Peyer's patch (tissue), 4 donors: Measurements from ENCODE around the gene PARP15.

Experiments used
- POLR2A ChIP-seq, 2 donors: fragments of 450-650 bp; IDR thresholded peaks; one replicate each; pipeline ENCODE4 v1.5.1; 2017; ENCODE audit warnings: antibody characterized with exemption in 2 of 2, mild to moderate bottlenecking in 2 of 2, moderate library complexity in 2 of 2
- TF ChIP-seq, protein P1 (sequence below), 6 experiments: fragments of 450-650 bp in 4 of 6; fragments of 200-600 bp in 2 of 6; sonication (generic) in 1 of 6; IDR thresholded peaks; one replicate each; pipeline ENCODE4 v1.5.1; 2017 to 2019; ENCODE audit warnings: antibody characterized with exemption in 6 of 6, mild to moderate bottlenecking in 3 of 6, moderate library complexity in 1 of 6

DNA sequence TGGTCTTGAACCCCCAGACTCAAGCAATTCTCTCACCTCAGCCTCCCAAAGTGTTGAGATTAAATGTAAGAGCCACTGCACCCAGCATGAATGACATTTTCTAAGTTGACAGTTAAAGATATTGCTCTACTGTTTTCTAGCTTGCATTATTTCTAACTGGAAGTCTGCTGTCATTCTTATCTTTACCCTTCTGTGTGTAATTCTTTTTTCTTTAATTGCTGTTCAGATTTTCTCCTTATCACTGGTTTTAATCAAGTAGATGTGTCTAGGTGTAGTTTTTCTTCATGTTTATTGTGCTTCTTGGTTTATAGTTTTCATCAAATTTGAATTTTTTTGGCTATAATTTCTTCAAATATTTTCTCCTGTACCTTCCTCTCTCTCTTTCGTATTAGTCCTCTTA, 4.9 kb downstream of the PARP15 start:
- no peak for TF ChIP-seq POLR2A (IDR thresholded peaks at IDR 0.05)
- TF ChIP-seq, protein P1, sequence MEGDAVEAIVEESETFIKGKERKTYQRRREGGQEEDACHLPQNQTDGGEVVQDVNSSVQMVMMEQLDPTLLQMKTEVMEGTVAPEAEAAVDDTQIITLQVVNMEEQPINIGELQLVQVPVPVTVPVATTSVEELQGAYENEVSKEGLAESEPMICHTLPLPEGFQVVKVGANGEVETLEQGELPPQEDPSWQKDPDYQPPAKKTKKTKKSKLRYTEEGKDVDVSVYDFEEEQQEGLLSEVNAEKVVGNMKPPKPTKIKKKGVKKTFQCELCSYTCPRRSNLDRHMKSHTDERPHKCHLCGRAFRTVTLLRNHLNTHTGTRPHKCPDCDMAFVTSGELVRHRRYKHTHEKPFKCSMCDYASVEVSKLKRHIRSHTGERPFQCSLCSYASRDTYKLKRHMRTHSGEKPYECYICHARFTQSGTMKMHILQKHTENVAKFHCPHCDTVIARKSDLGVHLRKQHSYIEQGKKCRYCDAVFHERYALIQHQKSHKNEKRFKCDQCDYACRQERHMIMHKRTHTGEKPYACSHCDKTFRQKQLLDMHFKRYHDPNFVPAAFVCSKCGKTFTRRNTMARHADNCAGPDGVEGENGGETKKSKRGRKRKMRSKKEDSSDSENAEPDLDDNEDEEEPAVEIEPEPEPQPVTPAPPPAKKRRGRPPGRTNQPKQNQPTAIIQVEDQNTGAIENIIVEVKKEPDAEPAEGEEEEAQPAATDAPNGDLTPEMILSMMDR (IDR thresholded peaks at IDR 0.05) = no peak
